Stimulated activated memory B cell treated with anti-CD40 and anti-IgM and Interleukin-4, amounts not matched to agents 10 μg/mL and 1 μg/mL and 100 μg/mL, for 72 hours (primary cell): ENCODE data around the gene TRPM3.

Source experiments
- ATAC-seq: fragments of 150-1000 bp; cut with Tn5 transposase; 2 replicates; pipeline ENCODE4 v1.10.0; 2021
- H3K27ac Mint-ChIP-seq: one replicate; pipeline ENCODE4 v1.8.0; 2022; ENCODE audit warnings: mild to moderate bottlenecking, mixed read lengths
- H3K27me3 Mint-ChIP-seq: one replicate; pipeline ENCODE4 v1.8.0; 2022; ENCODE audit warnings: mixed read lengths
- H3K36me3 Mint-ChIP-seq: one replicate; pipeline ENCODE4 v1.8.0; 2022; ENCODE audit warnings: mixed read lengths
- H3K4me1 Mint-ChIP-seq: one replicate; pipeline ENCODE4 v1.8.0; 2022; ENCODE audit warnings: mixed read lengths
- H3K4me3 Mint-ChIP-seq: one replicate; pipeline ENCODE4 v1.8.0; 2022; ENCODE audit warnings: mild to moderate bottlenecking, moderate library complexity, mixed read lengths
- H3K9me3 Mint-ChIP-seq: one replicate; pipeline ENCODE4 v1.8.0; 2022; ENCODE audit warnings: mixed read lengths

TRPM3 gene

DNA sequence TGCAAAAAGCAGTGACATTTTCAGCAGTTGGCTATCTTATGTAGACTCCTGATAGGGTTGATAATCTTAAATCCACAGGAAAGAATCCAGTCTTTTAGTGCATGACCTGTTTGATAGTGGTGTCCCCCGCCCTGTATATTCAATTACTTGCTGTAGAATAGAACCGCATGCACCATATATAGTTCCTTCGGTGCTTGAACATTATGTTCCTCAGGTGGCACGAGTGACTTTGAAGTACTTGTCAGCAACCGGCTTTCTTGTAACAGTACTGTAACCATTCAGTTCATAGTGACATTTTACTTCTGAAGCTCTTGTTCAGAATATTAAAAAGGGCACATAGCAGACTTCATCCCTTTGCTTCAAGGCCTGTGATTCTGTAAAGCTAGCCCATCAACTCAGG, 543.8 kb downstream of the TRPM3 start:
- Mint-ChIP-seq H3K4me3 (no peak overlapping the region), H3K36me3 (no peaks in the 10 kb centered on the region), H3K27me3 (peaks cover 8% of the 10 kb centered on the region), H3K4me1 (no peaks in the 10 kb centered on the region), H3K9me3 (no peaks in the 10 kb centered on the region), H3K27ac (no peak overlapping the region)
- ATAC-seq, result no peak

GRCh38 chr9:70576116-70576515, 545.3 kb downstream of the TRPM3 start:
- peaks cover 8% of the 10 kb centered on the region for H3K27me3 Mint-ChIP-seq
- H3K9me3 Mint-ChIP-seq, result no peaks in the 10 kb centered on the region
- no peaks in the 10 kb centered on the region for H3K4me1 Mint-ChIP-seq
- no peak for ATAC-seq
- no peaks in the 10 kb centered on the region for H3K36me3 Mint-ChIP-seq
- no peak overlapping the region for H3K27ac Mint-ChIP-seq
- no peak overlapping the region for H3K4me3 Mint-ChIP-seq

DNA sequence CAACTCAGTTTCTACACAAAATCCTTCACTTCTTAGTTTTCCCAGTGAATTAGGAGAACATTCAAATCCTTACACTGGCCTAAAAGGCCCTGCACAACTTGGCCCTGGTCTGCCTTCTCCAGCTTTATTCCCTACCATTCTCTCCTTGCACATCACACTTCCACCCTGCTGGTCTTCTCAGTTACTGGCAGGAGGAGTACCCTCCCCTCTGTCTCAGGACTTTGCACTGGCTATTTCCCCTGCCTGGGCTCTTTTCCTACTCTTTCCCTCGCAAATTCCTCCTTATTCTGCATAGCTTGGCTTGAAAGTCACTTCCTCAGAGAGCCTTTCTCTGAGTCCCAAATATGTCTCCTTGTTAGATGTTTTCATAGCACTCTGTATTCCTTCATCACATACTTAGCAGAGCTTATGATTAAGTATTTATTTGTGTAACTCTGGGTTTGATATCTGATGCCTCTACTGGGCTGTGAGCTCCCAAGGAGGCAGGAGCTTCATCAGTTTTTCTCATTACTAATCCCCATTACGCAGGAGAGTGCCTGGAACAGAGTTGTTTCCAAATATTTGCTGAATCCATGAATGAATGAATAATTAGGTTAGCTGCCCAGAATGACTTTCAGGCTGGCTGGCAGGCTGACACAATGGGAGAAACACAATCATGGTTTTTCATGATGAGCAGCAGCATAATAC, 547.1 kb downstream of the TRPM3 start:
- Mint-ChIP-seq H3K27ac (no peak overlapping the region), H3K27me3 (no peaks in the 10 kb centered on the region), H3K4me3 (no peak overlapping the region), H3K36me3 (no peaks in the 10 kb centered on the region), H3K4me1 (no peaks in the 10 kb centered on the region), H3K9me3 (no peaks in the 10 kb centered on the region)
- ATAC-seq, result no peak

DNA sequence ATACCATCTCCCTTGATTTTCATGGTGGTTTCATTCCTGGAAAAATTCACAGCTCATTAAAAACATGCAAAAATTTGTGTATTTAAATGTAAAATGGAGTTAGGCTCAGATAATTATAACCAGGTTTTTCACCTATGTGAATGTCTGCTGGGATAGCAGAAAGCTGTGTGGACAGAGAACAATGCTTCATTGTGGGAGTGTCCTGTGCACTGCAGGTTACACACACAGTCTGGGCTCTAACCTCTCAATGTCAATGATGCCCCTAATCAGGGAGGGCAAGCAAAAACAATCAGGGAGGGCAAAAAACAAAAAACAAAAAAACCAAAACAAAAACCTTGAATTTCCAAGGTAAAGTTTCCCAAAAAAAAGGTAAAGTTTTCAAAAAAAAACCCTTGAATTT, 548.1 kb downstream of the TRPM3 start:
- Mint-ChIP-seq H3K27ac (no peak overlapping the region), H3K27me3 (no peaks in the 10 kb centered on the region), H3K4me3 (no peak overlapping the region), H3K9me3 (no peaks in the 10 kb centered on the region), H3K4me1 (no peaks in the 10 kb centered on the region), H3K36me3 (no peaks in the 10 kb centered on the region)
- ATAC-seq, result no peak

DNA sequence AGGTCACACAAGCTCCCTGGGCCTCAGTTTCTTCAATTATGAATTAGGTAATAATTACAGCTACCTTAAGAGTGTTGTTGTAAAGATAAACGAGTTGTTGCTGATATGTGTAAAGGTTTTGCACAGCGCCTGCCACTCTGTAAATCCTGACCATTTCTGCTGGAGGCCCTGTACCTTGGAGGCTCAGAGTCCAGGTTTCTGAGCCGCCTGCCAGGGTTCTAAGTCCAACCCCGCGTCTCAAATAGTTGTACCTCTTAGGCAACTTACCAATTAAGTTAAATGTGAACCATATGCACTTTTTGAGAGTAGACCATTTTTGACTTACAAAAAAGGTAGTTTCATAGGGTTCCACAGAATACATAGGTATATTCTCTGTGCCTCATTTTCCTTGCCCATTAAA, 550.2 kb downstream of the TRPM3 start:
- Mint-ChIP-seq H3K27me3 (no peaks in the 10 kb centered on the region), H3K9me3 (no peaks in the 10 kb centered on the region), H3K36me3 (no peaks in the 10 kb centered on the region), H3K27ac (no peak overlapping the region), H3K4me1 (no peaks in the 10 kb centered on the region), H3K4me3 (no peak overlapping the region)
- ATAC-seq, result no peak

GRCh38 chr9:70569791-70570190, 551.6 kb downstream of the TRPM3 start:
- ATAC-seq, result no peak
- H3K27me3 Mint-ChIP-seq, result no peaks in the 10 kb centered on the region
- no peaks in the 10 kb centered on the region for H3K4me1 Mint-ChIP-seq
- H3K9me3 Mint-ChIP-seq, result no peaks in the 10 kb centered on the region
- no peaks in the 10 kb centered on the region for H3K36me3 Mint-ChIP-seq
- H3K4me3 Mint-ChIP-seq, result no peak overlapping the region
- no peak overlapping the region for H3K27ac Mint-ChIP-seq

DNA sequence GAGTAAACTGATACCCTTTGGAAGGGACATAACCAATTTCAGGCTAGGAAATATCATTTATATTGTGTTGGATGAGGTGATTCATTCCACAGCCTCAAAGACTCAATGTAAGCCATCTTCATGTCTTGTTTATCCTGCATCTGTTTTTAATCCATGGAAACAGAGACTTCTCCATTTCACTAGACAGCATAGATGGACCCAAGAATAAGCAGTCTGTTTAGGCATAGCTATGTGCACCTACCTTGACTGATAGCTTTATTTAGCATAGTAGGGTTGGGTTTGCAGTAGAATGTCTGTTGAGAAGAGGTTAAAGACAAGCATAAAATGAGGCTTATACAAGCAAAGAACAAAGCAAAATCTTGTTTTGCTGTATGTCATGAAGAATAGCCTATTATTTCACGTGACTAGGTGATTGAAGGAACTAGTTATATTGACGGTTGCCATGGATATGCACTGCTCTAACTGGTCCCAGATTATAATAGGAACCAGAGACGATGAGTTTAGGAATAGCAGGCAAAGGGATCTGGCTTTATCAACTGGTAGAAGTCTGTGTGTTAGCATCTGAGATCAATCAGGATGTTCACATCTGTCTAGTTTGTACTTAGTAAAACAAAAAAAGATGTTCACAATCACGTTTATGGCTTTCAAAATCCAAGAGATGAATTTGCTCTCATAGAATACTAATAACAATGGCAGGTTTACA, 552.2 kb downstream of the TRPM3 start:
- Mint-ChIP-seq H3K4me3 (no peak overlapping the region), H3K27ac (no peak overlapping the region), H3K9me3 (no peaks in the 10 kb centered on the region), H3K4me1 (peaks cover 3% of the 10 kb centered on the region), H3K27me3 (no peaks in the 10 kb centered on the region), H3K36me3 (no peaks in the 10 kb centered on the region)
- no peak for ATAC-seq

GRCh38 chr9:70567511-70567910, 553.9 kb downstream of the TRPM3 start:
- no peak overlapping the region for H3K4me3 Mint-ChIP-seq
- H3K9me3 Mint-ChIP-seq, result no peaks in the 10 kb centered on the region

GRCh38 chr9:70566751-70567150, 554.7 kb downstream of the TRPM3 start:
- peak overlapping the region; percentile 54 for H3K27ac Mint-ChIP-seq
- peaks cover 20% of the 10 kb centered on the region for H3K4me1 Mint-ChIP-seq
- no peaks in the 10 kb centered on the region for H3K9me3 Mint-ChIP-seq
- no peak for ATAC-seq
- H3K36me3 Mint-ChIP-seq, result no peaks in the 10 kb centered on the region
- no peaks in the 10 kb centered on the region for H3K27me3 Mint-ChIP-seq
- no peak overlapping the region for H3K4me3 Mint-ChIP-seq

More at GRCh38 chr9:70567511-70567910, 553.9 kb downstream of the TRPM3 start:
- no peak for ATAC-seq
- Mint-ChIP-seq H3K4me1 (peaks cover 20% of the 10 kb centered on the region), H3K27me3 (no peaks in the 10 kb centered on the region), H3K27ac (no peak overlapping the region), H3K36me3 (no peaks in the 10 kb centered on the region)

DNA sequence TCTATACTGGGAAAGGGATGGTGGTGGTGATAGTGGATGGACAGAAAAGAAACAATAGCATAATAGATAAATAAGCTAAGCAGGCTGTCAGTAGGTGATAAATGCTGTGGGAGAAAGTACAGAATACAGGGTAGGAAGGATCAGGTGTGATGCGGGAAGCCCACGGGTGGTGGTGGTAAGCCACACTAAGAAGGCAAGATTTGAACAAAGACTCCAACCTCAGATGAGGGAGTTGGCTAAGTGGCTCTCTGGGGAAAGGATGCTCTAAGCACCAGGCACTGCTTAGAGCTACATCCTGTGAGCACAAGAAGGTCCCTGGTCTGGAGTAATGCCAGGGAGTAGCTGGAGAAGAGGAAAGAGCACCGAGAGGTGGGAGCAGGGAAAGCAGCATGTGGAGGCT, 555.4 kb downstream of the TRPM3 start:
- no peak overlapping the region for H3K4me3 Mint-ChIP-seq
- H3K27ac Mint-ChIP-seq, result peak overlapping the region; percentile 54
- no peaks in the 10 kb centered on the region for H3K36me3 Mint-ChIP-seq
- no peaks in the 10 kb centered on the region for H3K9me3 Mint-ChIP-seq
- ATAC-seq, result no peak
- H3K27me3 Mint-ChIP-seq, result no peaks in the 10 kb centered on the region
- peaks cover 20% of the 10 kb centered on the region for H3K4me1 Mint-ChIP-seq

GRCh38 chr9:70564468-70565335, 556.7 kb downstream of the TRPM3 start:
- Mint-ChIP-seq H3K27me3 (no peaks in the 10 kb centered on the region), H3K4me3 (peak overlapping the region; percentile 33), H3K9me3 (no peaks in the 10 kb centered on the region), H3K27ac (peak overlapping the region; percentile 80), H3K36me3 (no peaks in the 10 kb centered on the region), H3K4me1 (peaks cover 20% of the 10 kb centered on the region)
- no peak for ATAC-seq

GRCh38 chr9:70563431-70564204, 557.8 kb downstream of the TRPM3 start:
- Mint-ChIP-seq H3K27ac (peak overlapping the region; percentile 80), H3K36me3 (no peaks in the 10 kb centered on the region), H3K27me3 (no peaks in the 10 kb centered on the region), H3K4me1 (peaks cover 20% of the 10 kb centered on the region), H3K9me3 (no peaks in the 10 kb centered on the region), H3K4me3 (peak overlapping the region; percentile 55)
- peak; percentile 96 for ATAC-seq

GRCh38 chr9:70563010-70563409, 558.4 kb downstream of the TRPM3 start:
- H3K9me3 Mint-ChIP-seq, result no peaks in the 10 kb centered on the region

DNA sequence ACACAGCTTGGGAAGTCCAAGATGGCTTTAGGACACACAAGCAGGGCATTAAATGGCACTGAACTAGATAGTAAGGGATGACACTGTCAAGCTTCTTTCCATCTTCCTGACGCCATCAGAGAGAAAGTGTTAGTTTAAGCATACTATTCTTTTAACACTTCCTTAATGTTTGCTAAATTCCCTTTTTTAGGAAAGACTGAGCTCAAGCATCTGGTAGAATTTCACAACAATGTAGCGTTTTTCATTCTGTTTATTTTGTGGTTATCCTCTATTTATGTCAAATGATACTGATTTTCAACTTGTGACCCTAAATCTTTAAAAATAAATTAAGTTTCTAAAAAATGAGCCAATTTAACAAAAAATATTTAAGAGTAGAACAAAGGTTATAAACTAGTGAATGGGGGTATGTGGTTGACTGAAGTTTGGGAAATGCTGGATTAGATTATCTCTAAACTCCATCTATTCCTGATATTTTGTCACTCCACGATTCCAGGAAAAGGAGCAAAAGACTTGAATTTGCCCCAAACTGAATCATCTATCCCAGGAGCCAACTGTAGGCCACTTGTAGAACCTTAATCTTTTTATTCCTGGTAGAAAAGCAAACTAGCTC, 559.5 kb downstream of the TRPM3 start:
- peaks cover 32% of the 10 kb centered on the region for H3K4me1 Mint-ChIP-seq
- no peak overlapping the region for H3K4me3 Mint-ChIP-seq
- no peak for ATAC-seq
- peak overlapping the region; percentile 38 for H3K27ac Mint-ChIP-seq
- H3K9me3 Mint-ChIP-seq, result no peaks in the 10 kb centered on the region
- no peaks in the 10 kb centered on the region for H3K27me3 Mint-ChIP-seq
- no peaks in the 10 kb centered on the region for H3K36me3 Mint-ChIP-seq

More at GRCh38 chr9:70563010-70563409, 558.4 kb downstream of the TRPM3 start:
- peaks cover 26% of the 10 kb centered on the region for H3K4me1 Mint-ChIP-seq
- ATAC-seq, result no peak
- no peaks in the 10 kb centered on the region for H3K36me3 Mint-ChIP-seq
- no peaks in the 10 kb centered on the region for H3K27me3 Mint-ChIP-seq
- peak overlapping the region; percentile 2 for H3K4me3 Mint-ChIP-seq
- peak overlapping the region; percentile 80 for H3K27ac Mint-ChIP-seq
